OCI-LY3 (cell line): ENCODE measurements around the gene AUTS2.

Experiments
- H2AFZ ChIP-seq: fragments of 200-600, 300-600 bp; shearing (Covaris generic); 2 replicates; pipeline ENCODE4 v1.6.0; 2014; ENCODE audit warnings: antibody characterized with exemption, low read depth, low read length
- H3K27ac ChIP-seq: fragments of 200-600, 300-600 bp; sonication (generic); 2 replicates; pipeline ENCODE4 v1.5.1; 2014; ENCODE audit warnings: mild to moderate bottlenecking, low read length, moderate library complexity, mixed read lengths
- H3K27me3 ChIP-seq: fragments of 200-600, 300-600 bp; sonication (generic); 2 replicates; pipeline ENCODE4 v1.6.1; 2014; ENCODE audit warnings: low read depth, low read length, mixed read lengths
- H3K36me3 ChIP-seq: fragments of 200-600, 300-600 bp; sonication (generic); replicated peaks from 2 replicates; pipeline ENCODE3; 2014; ENCODE audit warnings: low read depth, low read length, mixed read lengths
- H3K4me1 ChIP-seq: fragments of 300-600, 200-600 bp; sonication (generic); 2 replicates; pipeline ENCODE4 v1.6.1; 2014; ENCODE audit warnings: low read length, mixed read lengths
- H3K4me2 ChIP-seq: fragments of 200-600, 300-600 bp; sonication (generic); 2 replicates; pipeline ENCODE4 v1.6.1; 2014; ENCODE audit warnings: low read length, mixed read lengths
- H3K4me3 ChIP-seq: fragments of 300-600, 200-600 bp; sonication (generic); 2 replicates; pipeline ENCODE4 v1.5.1; 2014; ENCODE audit warnings: antibody characterized with exemption, mild to moderate bottlenecking, low read length, moderate library complexity
- H3K79me2 ChIP-seq: fragments of 300-600, 200-600 bp; shearing (Covaris generic); 2 replicates; pipeline ENCODE4 v1.6.1; 2014; ENCODE audit warnings: mild to moderate bottlenecking, low read length, mixed read lengths
- H3K9ac ChIP-seq: fragments of 300-600, 200-600 bp; shearing (Covaris generic); 2 replicates; pipeline ENCODE4 v1.6.0; 2014; ENCODE audit warnings: mild to moderate bottlenecking, low read length, moderate library complexity
- H3K9me3 ChIP-seq: fragments of 200-600, 300-600 bp; shearing (Covaris generic); 2 replicates; pipeline ENCODE4 v1.6.1; 2014; ENCODE audit warnings: low read length, mixed read lengths; ENCODE audit not compliant: insufficient read depth
- H4K20me1 ChIP-seq: fragments of 200-600, 300-600 bp; sonication (generic); 2 replicates; pipeline ENCODE4 v1.6.1; 2016; ENCODE audit warnings: low read length, mixed read lengths; ENCODE audit not compliant: insufficient read depth
- CTCF ChIP-seq: fragments of 200-600, 300-600 bp; sonication (generic); IDR thresholded peaks from 2 replicates; pipeline ENCODE4 v1.5.1; 2014; ENCODE audit warnings: antibody characterized with exemption, low read length, low read depth
- EZH2phosphoT487 ChIP-seq: fragments of 200-600 bp; shearing (Covaris generic); IDR thresholded peaks from 2 replicates; pipeline ENCODE4 v1.6.1; 2018; ENCODE audit warnings: antibody characterized with exemption, mixed run types, low read depth

AUTS2 gene

GRCh38 chr7:70553364-70553763, 955.1 kb downstream of the AUTS2 start:
- Histone ChIP-seq H3K36me3 (no peaks in the 10 kb centered on the region), H3K9ac (no peak overlapping the region), H3K4me3 (no peak overlapping the region), H3K27ac (no peak overlapping the region), H3K4me2 (no peak overlapping the region), H4K20me1 (no peaks in the 10 kb centered on the region), H3K9me3 (no peaks in the 10 kb centered on the region), H3K79me2 (no peaks in the 10 kb centered on the region), H2AFZ (no peak overlapping the region), H3K27me3 (no peaks in the 10 kb centered on the region), H3K4me1 (no peaks in the 10 kb centered on the region)
- TF ChIP-seq EZH2phosphoT487 (no peak), CTCF (no peak)

GRCh38 chr7:70554646-70555045, 956.4 kb downstream of the AUTS2 start:
- Histone ChIP-seq H3K79me2 (no peaks in the 10 kb centered on the region), H3K4me3 (no peak overlapping the region), H4K20me1 (no peaks in the 10 kb centered on the region), H3K4me1 (no peaks in the 10 kb centered on the region), H3K4me2 (no peak overlapping the region), H3K27me3 (no peaks in the 10 kb centered on the region), H3K9me3 (no peaks in the 10 kb centered on the region), H3K27ac (no peak overlapping the region), H2AFZ (no peak overlapping the region), H3K36me3 (no peaks in the 10 kb centered on the region), H3K9ac (no peak overlapping the region)
- TF ChIP-seq EZH2phosphoT487 (no peak), CTCF (no peak)

GRCh38 chr7:70556761-70557160, 958.5 kb downstream of the AUTS2 start:
- Histone ChIP-seq H3K4me2 (no peak overlapping the region), H4K20me1 (no peaks in the 10 kb centered on the region), H3K36me3 (no peaks in the 10 kb centered on the region), H3K79me2 (no peaks in the 10 kb centered on the region), H3K4me1 (no peaks in the 10 kb centered on the region), H3K27me3 (no peaks in the 10 kb centered on the region), H3K4me3 (no peak overlapping the region), H3K27ac (no peak overlapping the region), H2AFZ (no peak overlapping the region), H3K9me3 (no peaks in the 10 kb centered on the region), H3K9ac (no peak overlapping the region)
- TF ChIP-seq CTCF = no peak
- TF ChIP-seq EZH2phosphoT487 = no peak

GRCh38 chr7:70557338-70557737, 959.1 kb downstream of the AUTS2 start:
- Histone ChIP-seq H3K4me1 (no peaks in the 10 kb centered on the region), H3K4me2 (no peak overlapping the region), H3K79me2 (no peaks in the 10 kb centered on the region), H2AFZ (no peak overlapping the region), H3K27ac (no peak overlapping the region), H3K9ac (no peak overlapping the region), H4K20me1 (no peaks in the 10 kb centered on the region), H3K4me3 (no peak overlapping the region), H3K27me3 (no peaks in the 10 kb centered on the region), H3K36me3 (no peaks in the 10 kb centered on the region), H3K9me3 (no peaks in the 10 kb centered on the region)
- no peak for TF ChIP-seq CTCF
- TF ChIP-seq EZH2phosphoT487 = no peak
